NB4 (cell line): ENCODE results near the gene TRABD2B.

Source experiments
- CTCF ChIP-seq: IDR thresholded peaks from one replicate; pipeline ENCODE4 v1.5.1; 2012; ENCODE audit warnings: low read depth, low read length
- MAX ChIP-seq: IDR thresholded peaks from 2 replicates; pipeline ENCODE4 v1.6.1; 2011; ENCODE audit warnings: low read depth, low read length
- MYC ChIP-seq: IDR thresholded peaks from 2 replicates; pipeline ENCODE4 v1.6.1; 2011; ENCODE audit warnings: low read depth, low read length
- POLR2A ChIP-seq: IDR thresholded peaks from 2 replicates; pipeline ENCODE4 v1.6.1; 2011; ENCODE audit warnings: mild to moderate bottlenecking; ENCODE audit not compliant: insufficient read length; ENCODE audit errors: extremely low read depth

- TF ChIP-seq CTCF (no peak), POLR2A (no peak), MYC (no peak), MAX (no peak)
These were observed 9.9 kb upstream of the TRABD2B start for GRCh38 chr1:48007047-48007446.
